ENCODE data around the gene TRMT6. TPM values are rescaled to one million over a fixed set of nuclear protein-coding genes. Genes with fewer than 3 reads are reported as not detected.

TRMT6 gene
- total and polyA plus RNA-seq, 10 donors: 8.5 to 15.2 (median 10.9) TPM

DNA sequence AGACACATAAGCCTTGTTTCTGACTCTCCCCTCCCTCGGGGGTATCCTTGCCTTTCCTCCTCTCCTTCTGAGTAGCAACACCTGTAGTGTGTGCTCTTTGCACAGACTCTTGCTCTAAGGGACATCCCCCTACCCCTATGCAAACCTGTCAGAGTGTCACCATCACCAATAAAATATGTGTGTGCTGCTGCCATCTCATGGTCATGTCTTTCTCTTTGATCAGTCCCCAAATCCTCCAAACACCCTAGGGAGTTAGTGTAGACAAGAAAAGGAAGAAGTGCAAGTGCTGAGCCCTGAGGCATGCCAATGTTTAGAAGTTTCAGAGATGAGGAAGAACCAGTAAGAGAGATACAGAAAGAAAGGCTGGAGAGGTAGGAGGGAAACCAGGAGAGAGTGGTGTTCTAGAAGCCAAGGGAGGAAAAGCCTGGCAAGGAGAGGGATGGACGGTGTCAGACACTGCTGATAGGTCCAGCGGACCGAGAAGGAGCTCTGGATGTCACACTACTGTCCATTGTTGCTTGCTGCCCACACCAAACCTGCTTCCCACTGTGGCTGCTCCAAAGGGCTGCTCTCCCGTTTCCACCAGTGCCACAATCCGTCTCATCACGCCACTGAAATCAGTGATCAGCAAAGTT lies 16.4 kb downstream of the TRMT6 start:
- no peak overlapping the region for H3K4me3 ChIP-seq
- peaks cover 0 to 10% (median 0%) of the 10 kb centered on the region in 6 donors for H3K4me1 ChIP-seq
- DNase-seq: no peak
- intact Hi-C loops (cut with DNase I; ENCODE audit: low total_unique reads): loop anchor here (10.0 kb wide), 1 partner anchor 409 kb away; no protein-coding TSS in a partner anchor
- 68 to 76% (median 75%) methylated on average over 7 of the region's 7 CpGs for WGBS, 5 donors
- H3K27me3 ChIP-seq (replicated peaks in 1 of 7): peaks cover 0 to 4% (median 0%) of the 10 kb centered on the region in 7 donors
- no peaks in the 10 kb centered on the region for H3K9me3 ChIP-seq
- H3K36me3 ChIP-seq: peaks cover 0 to 22% (median 16%) of the 10 kb centered on the region in 6 donors
- no peak overlapping the region for H3K27ac ChIP-seq
- no peak for TF ChIP-seq POLR2A (IDR thresholded peaks at IDR 0.05)
- no peak for TF ChIP-seq POLR2AphosphoS5 (IDR thresholded peaks at IDR 0.05)
- peak in 7 of 11 experiments; percentile 12 to 43 (median 33) for TF ChIP-seq CTCF (IDR thresholded peaks at IDR 0.05 in 8 of 11, conservative IDR thresholded peaks at IDR 0.05 in 3 of 11)

DNA sequence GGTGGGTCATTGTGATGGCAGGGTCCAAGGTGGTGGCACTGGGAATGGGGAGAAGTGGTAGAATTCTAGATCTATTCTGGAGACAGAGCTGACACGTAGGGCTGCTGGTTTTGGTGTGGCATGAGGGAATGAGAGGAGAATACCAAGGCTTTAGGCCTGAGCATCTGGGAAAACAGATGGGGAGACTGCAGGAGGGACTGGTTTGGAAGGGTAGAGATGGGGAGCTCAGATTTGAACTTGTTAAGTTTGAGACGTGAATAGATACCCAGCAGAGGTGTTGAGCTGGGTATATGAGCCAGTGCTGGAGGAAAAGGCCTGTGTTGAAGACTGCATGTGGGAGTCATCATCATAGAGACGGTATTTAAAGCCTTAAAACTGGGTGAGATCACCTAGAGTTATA lies 17.5 kb downstream of the TRMT6 start:
- intact Hi-C loops (cut with DNase I; ENCODE audit: low total_unique reads): loop anchor here (10.0 kb wide), 1 partner anchor 408 kb away; no protein-coding TSS in a partner anchor
- WGBS, 5 donors: 83 to 90% (median 87%) methylated on average over 3 of the region's 3 CpGs

DNA sequence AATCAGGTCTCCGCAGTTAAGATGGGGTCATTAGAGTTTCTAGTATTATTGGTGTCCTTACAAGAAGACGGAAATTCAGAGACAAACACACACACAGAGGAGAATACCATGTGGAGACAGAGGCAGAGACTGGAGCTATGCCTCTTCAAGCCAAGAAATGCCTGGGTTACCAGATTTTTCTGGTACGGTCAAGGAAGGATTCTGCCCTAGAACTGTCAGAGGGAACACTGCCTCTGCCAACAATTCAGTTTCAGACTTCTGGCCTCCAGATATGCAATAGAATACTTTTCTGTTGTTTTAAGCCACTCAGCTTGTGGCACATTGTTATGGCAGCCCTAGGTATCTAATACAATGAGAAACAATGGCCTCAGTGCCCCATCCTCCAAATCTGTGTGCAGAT lies 18.9 kb downstream of the TRMT6 start:
- H3K27ac ChIP-seq: no peak overlapping the region
- no peaks in the 10 kb centered on the region for H3K9me3 ChIP-seq
- H3K36me3 ChIP-seq: no peaks in the 10 kb centered on the region
- no peak overlapping the region for H3K4me3 ChIP-seq
- WGBS, 5 donors: 89 to 97% (median 95%) methylated on average over 3 of the region's 3 CpGs
- peaks cover 0 to 10% (median 0%) of the 10 kb centered on the region in 6 donors for H3K4me1 ChIP-seq
- peaks cover 0 to 16% (median 0%) of the 10 kb centered on the region in 7 donors for H3K27me3 ChIP-seq (replicated peaks in 1 of 7)
- no peak for TF ChIP-seq POLR2AphosphoS5 (IDR thresholded peaks at IDR 0.05)
- no peak for TF ChIP-seq CTCF (IDR thresholded peaks at IDR 0.05 in 8 of 11, conservative IDR thresholded peaks at IDR 0.05 in 3 of 11)
- TF ChIP-seq POLR2A (IDR thresholded peaks at IDR 0.05): no peak
- DNase-seq: no peak
- intact Hi-C loops (cut with DNase I; ENCODE audit: low total_unique reads): loop anchor here (10.0 kb wide), 1 partner anchor 407 kb away; no protein-coding TSS in a partner anchor

More for the DNA sequence above, 17.5 kb downstream of the TRMT6 start:
- Histone ChIP-seq H3K27me3 (replicated peaks in 1 of 7) (peaks cover 0 to 13% (median 0%) of the 10 kb centered on the region in 7 donors), H3K4me3 (no peak overlapping the region), H3K4me1 (peaks cover 0 to 10% (median 0%) of the 10 kb centered on the region in 6 donors), H3K9me3 (no peaks in the 10 kb centered on the region), H3K27ac (no peak overlapping the region), H3K36me3 (peaks cover 0 to 10% (median 5%) of the 10 kb centered on the region in 6 donors)
- TF ChIP-seq POLR2AphosphoS5 (IDR thresholded peaks at IDR 0.05): no peak
- TF ChIP-seq CTCF (IDR thresholded peaks at IDR 0.05 in 8 of 11, conservative IDR thresholded peaks at IDR 0.05 in 3 of 11): no peak
- TF ChIP-seq POLR2A (IDR thresholded peaks at IDR 0.05): no peak
- DNase-seq: no peak

Data from spleen (tissue), 11 donors.